K562 (cell line): ENCODE results near the gene DEFB131A. TPM values are rescaled to one million over a fixed set of nuclear protein-coding genes. Genes with fewer than 3 reads are reported as not detected.
"Not testable (repeated sequence)": the region's sequence is repeated elsewhere in the genome, so short reads cannot be mapped to it uniquely, and the experiment has no call there.

Experiments
- ATAC-seq: fragments of 200-7000 bp; cut with Tn5 transposase; 3 replicates; pipeline ENCODE4 v1.9.1; 2020; ENCODE audit warnings: moderate library complexity
- Bru-seq: library from RNA; stranded (reverse); fragments of 400-500 nt; gene quantifications from one replicate; lab custom pipeline; 2021; lab: Mats Ljungman, UMichigan
- BruChase-seq, 2 experiments: library from RNA; stranded (reverse); fragments of 400-500 nt; gene quantifications; one replicate each; lab custom pipeline; 2021; lab: Mats Ljungman, UMichigan
- BruUV-seq: library from RNA; stranded (reverse); fragments of 400-500 nt; replicated peaks from 2 replicates; lab custom pipeline; 2021; lab: Mats Ljungman, UMichigan
- CTCF ChIA-PET: fragments of 300-600 bp; formaldehyde crosslinking; extraction: SDS; loops from one replicate; lab custom pipeline; 2021; ENCODE audit warnings: low intra/inter-chr PET ratio; lab: Yijun Ruan, JAX
- POLR2A ChIA-PET: fragments of 300-600, 350-650 bp; sonication (Branson Sonifier 250); formaldehyde crosslinking; extraction: SDS; loops from one replicate; lab custom pipeline; 2021; ENCODE audit warnings: antibody characterized with exemption, inconsistent platforms; lab: Yijun Ruan, JAX
- DNase-seq, 4 experiments: peaks; one replicate each; pipeline versions ENCODE4 v3.0.0 to v3.0.0-alpha.2; 2011 to 2018; ENCODE audit warnings: low spot score in 3 of 4, mixed read lengths in 3 of 4; ENCODE audit errors: extremely low read depth in 1 of 4
- FAIRE-seq: peaks from 2 replicates; lab custom pipeline; 2011; peaks lifted over from hg19 to GRCh38; lab: Jason Lieb, UNC
- H2AFZ ChIP-seq: 2 replicates; pipeline ENCODE4 v1.6.0; 2011; ENCODE audit warnings: low read depth, low read length, control low read depth, inconsistent platforms
- H3K27ac ChIP-seq: fragments of 200-600 bp; 3 replicates; pipeline ENCODE4 v1.8.0; 2011; ENCODE audit warnings: low read depth, mild to moderate bottlenecking, control low read depth, inconsistent platforms, low read length, moderate library complexity, mixed read lengths; ENCODE audit errors: extremely low read depth
- H3K27me3 ChIP-seq, 2 experiments: fragments of 300-600 bp in 1 of 2; 2 replicates in 1 of 2; 3 replicates in 1 of 2; pipeline versions ENCODE4 v1.6.0 to v1.8.0; 2011; ENCODE audit warnings: inconsistent platforms in 2 of 2, low read length in 2 of 2, mild to moderate bottlenecking in 1 of 2, mixed read lengths in 1 of 2, moderate library complexity in 1 of 2; ENCODE audit not compliant: control insufficient read depth in 2 of 2, insufficient read depth in 2 of 2
- H3K36me3 ChIP-seq: fragments of 300-600 bp; 3 replicates; pipeline ENCODE4 v1.8.0; 2011; ENCODE audit warnings: mild to moderate bottlenecking, low read length, inconsistent platforms; ENCODE audit not compliant: control insufficient read depth, insufficient read depth
- H3K4me1 ChIP-seq, 2 experiments: fragments of 200-600 bp in 1 of 2; replicated peaks in 1 of 2; 2 replicates in 1 of 2; 3 replicates in 1 of 2; pipeline versions ENCODE4 v1.5.1 to v1.8.0; 2011; ENCODE audit warnings: inconsistent platforms in 2 of 2, low read length in 2 of 2, mild to moderate bottlenecking in 1 of 2, mixed read lengths in 1 of 2, moderate library complexity in 1 of 2; ENCODE audit not compliant: control insufficient read depth in 2 of 2, insufficient read depth in 2 of 2
- H3K4me2 ChIP-seq: 2 replicates; pipeline ENCODE4 v1.6.1; 2011; ENCODE audit warnings: low read length, control low read depth, inconsistent platforms, mixed read lengths; ENCODE audit not compliant: insufficient read depth
- H3K4me3 ChIP-seq: fragments of 200-600 bp; sonication (generic), shearing (Covaris generic); 2 replicates; pipeline ENCODE4 v1.5.1; 2016; ENCODE audit warnings: control low read depth, inconsistent platforms
- H3K79me2 ChIP-seq: fragments of 200-600 bp; 3 replicates; pipeline ENCODE4 v1.8.0; 2011; ENCODE audit warnings: low read length, inconsistent platforms; ENCODE audit not compliant: control insufficient read depth, insufficient read depth
- H3K9ac ChIP-seq, 2 experiments: 2 replicates each; pipeline versions ENCODE4 v1.6.0 to v1.6.1; 2011; ENCODE audit warnings: low read depth in 2 of 2, low read length in 2 of 2, control low read depth in 1 of 2, inconsistent platforms in 1 of 2, mild to moderate bottlenecking in 1 of 2, mixed read lengths in 1 of 2; ENCODE audit not compliant: insufficient read depth in 1 of 2
- H3K9me1 ChIP-seq: one replicate; pipeline ENCODE4 v1.6.0; 2011; ENCODE audit warnings: inconsistent platforms, mild to moderate bottlenecking, low read length, moderate library complexity; ENCODE audit not compliant: control insufficient read depth, insufficient read depth
- H3K9me3 ChIP-seq: replicated peaks from 2 replicates; pipeline ENCODE4 v1.5.1; 2011; ENCODE audit warnings: low read depth, low read length, inconsistent platforms; ENCODE audit not compliant: control insufficient read depth, insufficient read depth
- H4K20me1 ChIP-seq: replicated peaks from 2 replicates; pipeline ENCODE4 v1.6.1; 2011; ENCODE audit warnings: low read length, inconsistent platforms, mixed read lengths; ENCODE audit not compliant: control insufficient read depth, insufficient read depth
- NFIC ChIP-seq: fragments of 450-650 bp; IDR thresholded peaks from 2 replicates; pipeline ENCODE4 v1.6.1; 2017; ENCODE audit warnings: mild to moderate bottlenecking, inconsistent platforms
- WGBS: fragments of 100-300 bp; shearing (Covaris generic); methylation state at CpG from one replicate; pipeline ENCODE4 v1.1.6; 2016; ENCODE audit warnings: low coverage, mixed read lengths; ENCODE audit not compliant: insufficient coverage; ENCODE audit errors: missing lambda C conversion rate; 5-methylcytosine and 5-hydroxymethylcytosine counted together
- in situ Hi-C: fragments of 300-500 bp; cut with MboI; formaldehyde crosslinking; loops from 4 replicates; pipeline ENCODE4 v1.15.0; 2018; ENCODE audit warnings: inconsistent platforms, mixed read lengths
- intact Hi-C: fragments of 100-400 bp; cut with micrococcal nuclease; formaldehyde crosslinking; loops from 2 replicates; pipeline ENCODE4 v1.14.2; 2022
- long read RNA-seq, 3 experiments: library from polyadenylated mRNA in 2 of 3; library from RNA in 1 of 3; unstranded in 2 of 3; stranded (forward) in 1 of 3; transcript quantifications; one replicate each; pipeline ENCODE4 v2.0.0, GENCODE V29; 2019 to 2022
- polyA minus RNA-seq, 3 experiments: library from RNA; depleted of rRNA, polyadenylated mRNA; stranded (reverse); fragments of >200 nt; gene quantifications; 2 replicates each; pipeline ENCODE4 v1.2.3, GENCODE V29; 2011
- polyA plus RNA-seq, 8 experiments: library from polyadenylated mRNA; depleted of rRNA in 4 of 8; stranded (reverse) in 5 of 8; unstranded in 3 of 8; fragments of >200 nt; fragmentation: Nextera tagmentation in 2 of 8; fragmentation: Illumina TruSeq in 1 of 8; extraction: Ambion mirVana in 2 of 8; extraction: Trizol in 1 of 8; gene quantifications; 2 replicates each; pipeline versions ENCODE4 v1.2.1 to v1.2.3, GENCODE V29; 2011 to 2014; ENCODE audit warnings: inconsistent platforms in 1 of 8, missing spikeins in 1 of 8
- total RNA-seq, 7 experiments: library from RNA; depleted of rRNA in 6 of 7; stranded (reverse); fragments of >200 nt in 6 of 7; fragmentation: Illumina TruSeq in 2 of 7; extraction: Trizol in 2 of 7; gene quantifications; 2 replicates each; pipeline versions ENCODE4 v1.2.1 to v1.2.3, GENCODE V29; 2011 to 2021; ENCODE audit warnings: low replicate concordance in 1 of 7

DEFB131A gene, protein sequence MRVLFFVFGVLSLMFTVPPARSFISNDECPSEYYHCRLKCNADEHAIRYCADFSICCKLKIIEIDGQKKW
- not detected in 2 replicates for total RNA-seq (2011; cell fraction: chromatin; rRNA removed; ENCODE audit: low replicate concordance)
- not detected in 2 replicates for total RNA-seq (2011; cell fraction: nucleolus; rRNA removed)
- total RNA-seq (2011; cell fraction: nucleoplasm; rRNA removed), result not detected in 2 replicates
- total RNA-seq (2014; rRNA removed) (not detected in 2 replicates), total RNA-seq (2014; rRNA removed; fragmentation: Illumina TruSeq; extraction: Trizol) (not detected in 2 replicates), total RNA-seq (2015; rRNA removed; fragmentation: Illumina TruSeq; extraction: Trizol) (not detected in 2 replicates), total RNA-seq (2021) (not detected in 2 replicates), polyA plus RNA-seq (2011; rRNA removed) (not detected in 2 replicates), polyA plus RNA-seq (2014; fragmentation: Illumina TruSeq; extraction: Trizol) (not detected in 2 replicates), polyA plus RNA-seq (2014; fragmentation: Nextera tagmentation; extraction: Ambion mirVana) (not detected), polyA plus RNA-seq (2014; rRNA removed) (not detected in 2 replicates), polyA minus RNA-seq (2011; rRNA and poly(A)+ RNA removed) (not detected in 2 replicates), Bru-seq, nascent RNA (not detected), BruChase-seq, experiment 1, labeled RNA remaining after a 2-hour chase (not detected), BruChase-seq, experiment 2, labeled RNA remaining after a 6-hour chase (not detected)
- not detected in 2 replicates for polyA plus RNA-seq (2011; cell fraction: cytosol; rRNA removed)
- polyA plus RNA-seq (2011; cell fraction: nucleus; rRNA removed), result not detected in 2 replicates
- not detected in 2 replicates for polyA plus RNA-seq (2012)
- not detected in 2 replicates for polyA minus RNA-seq (2011; cell fraction: cytosol; rRNA and poly(A)+ RNA removed)
- not detected in 2 replicates for polyA minus RNA-seq (2011; cell fraction: nucleus; rRNA and poly(A)+ RNA removed)
- long read RNA-seq, experiment 1, result 0 reads
- long read RNA-seq, experiment 2, result 0 reads
- long read RNA-seq, experiment 3, result 0 reads

DNA sequence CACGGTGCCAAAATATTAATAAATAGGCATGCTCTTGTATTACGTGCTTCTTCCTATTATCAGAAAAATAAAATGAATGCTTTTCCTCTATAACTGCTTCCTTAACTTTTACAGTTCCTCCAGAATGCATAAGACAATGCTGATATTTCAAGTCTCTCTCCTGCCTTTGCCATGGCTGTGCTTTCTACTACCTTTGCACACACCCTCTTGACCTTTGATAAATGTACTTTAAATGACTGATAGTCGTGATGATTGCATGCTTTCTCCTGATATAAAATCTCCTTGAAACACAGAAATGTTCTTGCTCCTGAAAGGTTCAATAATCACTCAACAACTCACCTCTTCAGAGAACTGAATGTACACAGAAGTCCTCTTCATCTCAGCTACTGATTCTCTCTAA, at the start of gene DEFB131A:
Gene DEFB131A (plus strand): TSS at position 301 of the 400 bp plus-strand sequence. CDS start 120 bp downstream, outside the sequence.
- WGBS, result 2% methylated on average over 3 of the region's 3 CpGs
- POLR2A ChIA-PET, H3K27me3 ChIP-seq, intact Hi-C loops, H4K20me1 ChIP-seq, H3K4me1 ChIP-seq, ATAC-seq, DNase-seq, H2AFZ ChIP-seq, H3K4me3 ChIP-seq, FAIRE-seq, H3K9me1 ChIP-seq, H3K4me2 ChIP-seq, BruUV-seq, CTCF ChIA-PET, H3K9ac ChIP-seq, H3K79me2 ChIP-seq, H3K36me3 ChIP-seq, H3K27ac ChIP-seq, H3K9me3 ChIP-seq: not testable (repeated sequence)
- in situ Hi-C loops, result loop anchor here (10.0 kb wide), 1 partner anchor 61 kb away; no protein-coding TSS in a partner anchor

DNA sequence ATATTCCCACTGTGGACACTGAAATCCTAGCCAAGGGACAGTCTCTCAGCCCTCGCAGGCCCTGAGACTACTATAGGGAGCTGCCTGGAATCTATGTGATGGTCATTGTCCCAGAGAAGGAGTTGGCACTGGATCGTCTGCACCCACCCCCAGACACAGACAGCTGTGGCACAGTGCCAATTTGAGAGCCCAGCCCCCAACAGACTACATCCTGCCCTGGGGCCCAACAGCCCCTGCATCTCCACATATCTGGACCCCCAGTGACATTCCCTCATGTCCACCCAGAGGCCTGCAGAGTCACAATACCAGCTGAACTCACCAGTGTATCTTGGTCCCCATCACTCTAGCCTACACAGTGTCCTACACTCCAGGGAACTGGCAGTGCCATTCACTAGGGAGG, 38.4 kb upstream of the DEFB131A start:
- H3K4me2 ChIP-seq, H3K27me3 ChIP-seq, H2AFZ ChIP-seq, in situ Hi-C loops, intact Hi-C loops, H3K4me3 ChIP-seq, H4K20me1 ChIP-seq, DNase-seq, H3K4me1 ChIP-seq, ATAC-seq, H3K9ac ChIP-seq, CTCF ChIA-PET, POLR2A ChIA-PET, H3K27ac ChIP-seq, H3K9me1 ChIP-seq, H3K36me3 ChIP-seq, BruUV-seq, H3K79me2 ChIP-seq, H3K9me3 ChIP-seq, FAIRE-seq: not testable (repeated sequence)
- WGBS, result 0% methylated on average over 2 of the region's 2 CpGs
- peak; percentile 41; the same call in 1 of the 2 replicates for TF ChIP-seq NFIC

DNA sequence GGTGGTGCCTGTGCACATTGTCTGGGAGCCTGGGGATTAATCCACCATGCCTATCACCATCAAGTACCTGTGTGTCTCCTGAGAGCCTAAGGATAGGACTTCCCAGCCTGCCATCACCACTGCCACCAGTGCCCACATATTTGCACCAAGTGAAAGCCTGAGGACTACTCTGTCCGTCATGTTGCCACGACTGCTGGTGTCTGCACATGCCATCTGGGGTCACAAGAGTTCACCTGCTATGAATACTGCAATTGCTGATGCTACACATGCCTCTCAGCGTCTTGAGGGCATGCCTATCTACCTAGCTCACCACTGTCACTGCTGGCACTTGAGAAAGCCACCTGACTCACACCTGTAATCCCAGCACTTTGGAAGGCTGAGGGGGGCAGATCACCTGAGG, 37.7 kb upstream of the DEFB131A start:
- H3K9me1 ChIP-seq, H3K27ac ChIP-seq, H3K36me3 ChIP-seq, ATAC-seq, H2AFZ ChIP-seq, POLR2A ChIA-PET, DNase-seq, H3K4me2 ChIP-seq, H3K27me3 ChIP-seq, CTCF ChIA-PET, H4K20me1 ChIP-seq, H3K4me3 ChIP-seq, BruUV-seq, H3K79me2 ChIP-seq, H3K4me1 ChIP-seq, H3K9ac ChIP-seq, FAIRE-seq, H3K9me3 ChIP-seq, in situ Hi-C loops, intact Hi-C loops: not testable (repeated sequence)
- WGBS, result 6% methylated on average over 3 of the region's 3 CpGs
